Epidermal melanocyte (primary cell): ENCODE measurements around the gene SLC8B1.
A peak's percentile ranks its signal among the peaks of the same experiment; 100 is the strongest.
"Not testable (repeated sequence)": the region's sequence is repeated elsewhere in the genome, so short reads cannot be mapped to it uniquely, and the experiment has no call there.

Source experiments
- DNase-seq: peaks from one replicate; pipeline ENCODE4 v3.0.0; 2011; ENCODE audit warnings: low spot score; ENCODE audit not compliant: insufficient read length

SLC8B1 gene

GRCh38 chr12:113358381-113359132 lies 23.6 kb upstream of the SLC8B1 start, which contains the start of gene PLBD2:
Gene PLBD2, plus strand, starts transcription at chr12:113358587. Its CDS starts 14 bp downstream, at chr12:113358601.
- peak; percentile 95 for DNase-seq

DNA sequence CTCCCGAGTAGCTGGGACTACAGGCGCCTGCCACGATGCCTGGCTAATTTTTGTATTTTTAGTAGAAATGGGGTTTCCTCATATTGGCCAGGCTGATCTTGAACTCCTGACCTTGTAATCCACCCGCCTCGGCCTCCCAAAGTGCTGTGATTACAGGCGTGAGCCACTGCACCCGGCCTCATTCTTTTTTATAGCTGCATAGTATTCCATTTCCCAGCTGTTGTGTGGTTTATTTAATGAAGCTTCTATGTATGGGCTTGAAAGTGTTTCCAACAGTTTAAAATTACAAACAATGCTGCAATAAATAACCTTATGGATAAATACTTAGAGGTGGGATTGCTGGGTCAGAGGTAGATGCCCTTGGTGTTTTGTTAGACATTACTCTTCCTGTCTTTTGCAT lies 19.3 kb upstream of the SLC8B1 start:
- DNase-seq = not testable (repeated sequence)

GRCh38 chr12:113351089-113351488 lies 16.2 kb upstream of the SLC8B1 start:
- DNase-seq = no peak

DNA sequence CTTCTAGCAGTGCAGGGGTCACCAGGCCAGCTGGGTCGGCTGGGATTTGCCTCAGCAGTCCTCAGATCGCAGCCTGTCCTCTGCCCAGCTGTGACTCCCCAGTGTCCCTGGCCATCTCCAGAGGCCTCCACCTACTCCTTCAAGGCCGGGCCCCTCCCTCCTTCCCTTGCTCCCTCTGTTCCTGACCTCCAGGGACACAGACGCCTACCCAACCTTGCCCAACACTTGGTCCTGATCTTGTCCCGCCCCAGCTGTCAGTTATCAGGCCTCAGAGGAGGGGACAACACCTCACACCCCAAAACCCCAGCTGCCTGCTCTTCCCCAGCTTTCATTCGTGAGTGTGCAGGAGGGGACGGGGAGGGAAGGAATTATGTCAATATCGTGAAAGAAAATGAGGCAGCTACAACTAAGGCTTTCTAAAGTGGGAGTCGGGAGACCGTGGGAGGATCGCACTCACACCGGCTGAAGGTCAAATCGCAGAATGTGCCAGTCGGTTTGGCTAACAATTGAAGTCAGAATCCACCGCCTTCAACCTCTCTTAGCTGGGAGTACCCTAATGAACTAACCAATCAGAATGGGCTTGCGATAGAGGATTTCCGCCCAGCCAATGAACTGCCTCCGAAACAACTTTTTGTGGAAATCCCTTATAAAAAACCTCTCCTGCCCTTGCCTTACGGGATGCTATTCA lies 14.1 kb upstream of the SLC8B1 start:
- no peak for DNase-seq

DNA sequence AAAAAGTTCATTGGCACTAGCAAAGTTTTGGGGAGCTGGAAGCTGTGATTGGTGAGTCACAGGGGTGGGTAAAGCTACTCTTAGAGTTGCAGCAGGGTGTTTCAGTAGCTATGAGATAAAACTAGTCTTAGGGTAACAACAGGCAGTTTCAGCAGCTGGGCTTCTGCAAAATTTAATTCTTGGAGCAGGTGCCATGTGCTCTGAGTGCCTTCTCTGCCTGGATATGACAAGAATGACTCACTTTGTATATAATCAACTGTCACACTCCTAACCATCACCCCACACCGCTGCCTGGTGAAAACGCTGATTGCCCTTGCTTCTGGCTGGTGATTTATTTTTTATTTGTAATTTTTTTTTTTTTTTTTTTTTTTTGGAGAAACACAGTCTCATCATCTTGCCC lies 13.0 kb upstream of the SLC8B1 start:
- DNase-seq = no peak

DNA sequence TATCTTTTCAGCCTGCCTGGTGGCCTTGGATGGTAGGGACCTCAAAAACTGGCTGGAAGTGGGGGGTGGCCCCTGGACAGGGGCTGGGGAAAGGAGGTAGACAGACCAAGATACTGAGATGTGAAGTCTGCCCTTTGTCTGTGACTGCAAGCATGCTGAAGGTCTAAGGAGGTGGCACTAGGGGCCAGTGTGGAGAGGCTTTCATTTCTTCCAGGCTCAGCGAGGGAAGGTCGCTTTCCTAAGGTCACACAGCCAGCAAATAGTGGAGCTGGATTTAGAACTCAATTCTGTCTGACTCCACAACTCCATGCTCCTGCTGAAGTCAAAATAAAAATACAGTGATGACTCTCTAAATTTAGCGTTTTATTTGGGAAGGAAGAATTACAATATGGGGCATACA lies 12.2 kb upstream of the SLC8B1 start:
- no peak for DNase-seq

DNA sequence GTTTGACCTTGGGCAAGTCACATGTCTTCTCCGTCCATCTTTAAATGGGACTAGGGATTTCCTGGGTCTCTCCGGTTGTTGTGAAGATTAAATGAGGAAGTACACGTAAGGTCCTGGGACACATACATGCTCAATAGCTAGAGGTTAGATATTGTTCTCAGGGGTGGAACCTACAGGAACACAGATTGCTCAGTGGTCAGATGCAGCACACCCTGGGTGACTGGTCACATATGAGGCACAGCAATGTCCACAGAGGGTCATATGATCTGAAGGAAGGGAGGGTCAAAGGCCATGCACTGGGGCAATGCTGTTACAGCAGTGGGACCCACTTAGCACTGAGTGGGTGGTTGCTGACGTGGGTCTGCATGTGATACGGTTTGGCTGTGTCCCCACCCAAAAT lies 11.4 kb upstream of the SLC8B1 start:
- no peak for DNase-seq

DNA sequence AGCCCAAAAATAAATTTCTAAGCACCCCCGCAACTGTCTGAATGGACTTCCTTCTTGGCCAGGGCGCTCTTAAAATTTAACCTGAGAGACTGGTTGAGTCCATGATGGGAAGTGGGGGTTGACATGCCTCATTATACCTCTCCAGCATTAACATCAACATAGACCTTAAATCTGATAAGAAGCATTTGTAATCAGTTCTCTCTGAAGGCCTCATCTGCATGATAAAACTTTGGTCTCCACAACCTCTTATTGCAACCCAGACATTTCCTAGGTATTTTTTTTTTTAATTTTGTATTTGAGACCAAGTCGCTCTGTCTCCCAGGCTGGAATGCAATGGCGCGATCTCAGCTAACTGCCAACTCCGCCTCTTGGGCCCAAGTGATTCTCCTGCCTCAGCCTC lies 10.4 kb upstream of the SLC8B1 start:
- DNase-seq = no peak

- no peak for DNase-seq
These were observed 6.6 kb upstream of the SLC8B1 start for GRCh38 chr12:113341535-113341934.

GRCh38 chr12:113340061-113340460 lies 5.2 kb upstream of the SLC8B1 start:
- no peak for DNase-seq

GRCh38 chr12:113339540-113339939 lies 4.6 kb upstream of the SLC8B1 start:
- no peak for DNase-seq

GRCh38 chr12:113333877-113334785 lies 778 bp downstream of the SLC8B1 start:
- no peak for DNase-seq

- DNase-seq = no peak
These were observed 1.5 kb downstream of the SLC8B1 start for GRCh38 chr12:113333418-113333750.

DNA sequence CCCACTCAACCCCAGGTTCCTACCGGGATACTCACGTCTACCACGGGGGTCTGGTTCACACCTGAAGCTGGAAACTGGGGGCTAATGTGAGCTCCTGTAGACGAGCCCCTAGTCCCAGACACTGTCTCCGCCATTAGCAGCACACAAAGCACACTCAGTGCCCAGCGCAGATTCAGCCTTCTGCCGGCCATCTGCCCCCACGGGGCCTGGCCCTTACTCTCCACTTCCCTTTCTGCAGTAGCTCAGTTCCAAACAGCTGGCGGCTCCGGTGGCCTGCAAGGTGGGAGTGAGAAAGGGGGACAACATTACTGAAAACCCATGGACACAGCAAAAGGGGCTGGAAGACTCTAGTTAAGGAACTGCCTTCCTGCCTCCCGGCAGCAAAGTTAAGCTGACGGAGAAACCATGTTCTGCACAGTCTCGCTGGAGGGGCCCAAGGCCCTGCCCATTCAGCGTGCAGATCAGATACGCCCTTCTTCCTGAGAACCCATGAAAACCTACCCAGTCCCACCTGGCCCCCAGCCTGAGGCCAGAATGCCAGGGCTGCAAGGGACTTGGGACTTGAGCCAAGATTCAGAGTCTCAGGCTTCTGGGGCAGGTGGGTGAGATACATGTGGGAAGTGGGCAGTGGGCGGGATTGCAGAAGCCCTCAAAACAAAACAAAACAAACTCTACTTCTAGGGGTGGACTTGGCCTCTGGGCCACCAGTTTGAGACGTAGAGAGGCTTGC lies 2.1 kb downstream of the SLC8B1 start:
- no peak for DNase-seq

DNA sequence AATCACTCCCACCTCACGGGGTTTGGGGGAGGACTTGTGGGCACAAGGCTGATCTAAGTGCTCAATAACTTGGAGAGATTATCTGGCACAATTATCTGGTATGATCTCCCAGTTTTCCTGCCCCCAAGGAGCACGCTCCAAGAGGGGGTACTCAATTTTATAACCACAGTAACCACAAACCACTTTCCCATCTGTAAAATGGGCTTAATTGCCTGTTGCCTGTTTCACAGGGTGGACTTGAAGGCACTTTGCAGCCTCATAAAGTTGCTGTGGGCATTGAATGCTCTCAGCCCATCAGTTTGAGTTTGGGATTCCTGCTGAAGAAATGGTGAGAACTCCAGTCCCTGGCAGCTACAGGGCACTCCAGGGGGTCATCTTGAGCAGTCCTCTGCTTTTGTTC lies 4.4 kb downstream of the SLC8B1 start:
- no peak for DNase-seq

DNA sequence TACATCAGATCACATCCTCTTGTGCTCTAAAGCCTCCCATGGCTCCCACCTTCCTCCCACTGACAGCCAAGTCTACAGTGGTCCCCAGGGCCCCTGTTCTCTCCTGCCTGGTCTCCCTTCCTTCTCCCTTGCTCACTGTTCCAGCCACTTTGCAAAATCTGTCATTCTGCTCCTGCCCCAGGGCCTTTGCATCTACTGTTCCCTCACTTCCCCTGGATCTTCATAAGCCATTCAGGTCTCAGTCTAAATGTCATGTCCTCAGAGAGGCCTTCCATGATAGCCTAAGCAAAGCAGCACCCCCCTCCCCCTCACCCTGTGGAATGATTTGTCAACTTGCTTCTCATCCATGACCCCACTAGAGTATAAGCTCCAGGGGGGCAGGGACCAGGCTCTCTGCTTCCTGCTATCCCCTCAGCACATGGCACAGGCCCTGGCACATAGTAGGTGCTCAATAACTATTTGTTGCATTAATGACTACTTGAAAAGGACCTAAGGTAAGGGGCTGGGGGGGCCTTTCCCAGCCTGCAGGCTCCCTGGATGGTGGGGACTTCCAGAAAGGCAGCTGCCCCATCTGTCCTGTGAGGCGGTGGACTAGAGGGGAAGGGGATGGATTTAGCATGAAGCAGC lies 5.0 kb downstream of the SLC8B1 start:
- DNase-seq = no peak

DNA sequence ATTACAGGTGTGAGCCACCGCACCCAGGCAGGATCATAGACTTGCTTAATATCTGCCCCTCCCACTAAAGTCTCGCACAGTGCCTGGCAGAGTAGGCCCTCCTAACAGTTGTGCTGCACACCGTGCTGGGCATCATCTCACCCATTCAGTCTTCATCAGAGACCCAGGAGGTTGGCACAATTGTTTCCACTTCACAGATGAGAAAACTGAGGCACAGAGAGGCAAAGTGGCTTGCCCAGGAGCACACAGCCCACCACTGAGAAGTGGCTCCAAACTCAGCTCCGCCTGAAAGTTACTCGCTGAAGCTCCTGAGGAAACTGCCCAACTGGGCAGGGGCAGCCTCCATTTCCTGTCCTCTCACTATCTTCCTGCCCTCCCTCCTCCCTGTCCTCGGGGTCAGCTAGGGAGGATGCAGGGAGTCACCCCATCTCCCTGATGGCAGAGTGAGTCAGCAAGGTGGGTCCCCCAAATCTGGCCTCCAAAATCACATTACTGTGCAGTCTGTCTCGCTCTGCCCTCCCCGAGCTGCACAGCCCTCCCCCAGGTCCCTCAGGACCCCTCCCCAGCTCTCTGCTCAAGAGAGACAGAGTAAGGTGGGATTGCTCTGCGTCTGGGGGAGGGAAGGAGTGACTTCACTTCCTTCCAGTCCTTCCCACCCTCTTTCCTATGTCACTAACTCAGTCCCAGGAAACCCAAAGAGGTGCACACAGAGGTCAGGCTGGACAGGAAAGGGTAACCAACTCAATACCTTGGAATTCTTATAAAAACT lies 5.7 kb downstream of the SLC8B1 start:
- DNase-seq = no peak

DNA sequence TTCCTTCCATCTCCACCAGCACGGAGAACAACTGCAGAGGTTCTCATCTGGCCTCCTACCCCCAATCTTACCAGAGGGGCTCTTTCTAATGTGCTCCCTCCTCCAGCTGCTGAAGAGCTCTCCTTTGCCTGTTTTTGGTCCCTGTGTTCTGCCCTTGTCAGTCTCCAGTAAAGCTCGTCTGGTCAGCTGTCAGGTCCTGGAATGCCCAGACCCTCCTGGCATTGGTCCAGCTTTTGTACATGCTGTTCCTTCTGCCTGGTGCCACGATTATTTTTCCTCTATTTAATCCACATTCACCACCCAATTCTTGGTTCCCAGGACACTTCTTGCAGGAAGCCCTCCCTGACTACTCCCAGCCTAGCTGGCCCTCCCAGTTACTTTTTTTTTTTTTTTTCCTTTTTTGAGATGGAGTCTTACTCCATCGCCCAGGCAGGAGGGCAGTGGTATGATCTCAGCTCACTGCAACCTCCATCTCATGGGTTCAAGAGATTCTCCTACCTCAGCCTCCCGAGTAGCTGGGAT lies 6.5 kb downstream of the SLC8B1 start:
- DNase-seq = no peak

- DNase-seq = no peak
These were observed 8.0 kb downstream of the SLC8B1 start for GRCh38 chr12:113326775-113327395.
